Aorta (tissue), 5 donors: ENCODE measurements around the gene MKLN1. TPM values are rescaled to one million over a fixed set of nuclear protein-coding genes. Genes with fewer than 3 reads are reported as not detected.

ENCODE experiments used
- ATAC-seq: fragments of 200-7000 bp; cut with Tn5 transposase; one replicate; pipeline ENCODE4 v1.9.1; 2022; ENCODE audit warnings: moderate library complexity; ENCODE audit not compliant: low FRiP score
- DNase-seq, 2 donors: peaks; one replicate each; pipeline ENCODE4 v3.0.0-alpha.2; 2020
- H3K27ac ChIP-seq, 2 donors: one replicate each; pipeline ENCODE4 v1.5.1; 2013; ENCODE audit warnings: low read length in 2 of 2, mild to moderate bottlenecking in 2 of 2, moderate library complexity in 2 of 2, control low read depth in 1 of 2, inconsistent platforms in 1 of 2, low read depth in 1 of 2
- H3K27me3 ChIP-seq, 2 donors: one replicate each; pipeline ENCODE4 v1.6.1; 2013; ENCODE audit warnings: control low read depth in 1 of 2, low read length in 1 of 2, mild to moderate bottlenecking in 1 of 2, moderate library complexity in 1 of 2; ENCODE audit not compliant: insufficient read depth in 2 of 2, control insufficient read depth in 1 of 2
- H3K36me3 ChIP-seq, 2 donors: one replicate each; pipeline ENCODE4 v1.6.1; 2013; ENCODE audit warnings: control low read depth in 1 of 2, low read length in 1 of 2, mild to moderate bottlenecking in 1 of 2; ENCODE audit not compliant: insufficient read depth in 2 of 2, control insufficient read depth in 1 of 2
- H3K4me1 ChIP-seq, 2 donors: one replicate each; pipeline ENCODE4 v1.6.1; 2013; ENCODE audit warnings: low read length in 2 of 2, control low read depth in 1 of 2, mild to moderate bottlenecking in 1 of 2, moderate library complexity in 1 of 2; ENCODE audit not compliant: insufficient read depth in 2 of 2, control insufficient read depth in 1 of 2
- H3K4me3 ChIP-seq, 2 donors: one replicate each; pipeline ENCODE4 v1.5.1; 2013; ENCODE audit warnings: low read length in 2 of 2, control low read depth in 1 of 2, mild to moderate bottlenecking in 1 of 2
- H3K9me3 ChIP-seq: one replicate; pipeline ENCODE4 v1.6.1; 2013; ENCODE audit warnings: mild to moderate bottlenecking, low read length; ENCODE audit not compliant: control insufficient read depth
- WGBS, 2 donors: extraction: QIAGEN DNeasy Blood & Tissue Kit; methylation state at CpG; one replicate each; pipeline ENCODE4 v1.1.7; 2013; 5-methylcytosine and 5-hydroxymethylcytosine counted together
- intact Hi-C, 2 donors: fragments of 100-400 bp; cut with DNase I; formaldehyde crosslinking; loops; one replicate each; pipeline versions ENCODE4 v1.14.2 to v1.15.0; 2022
- polyA plus RNA-seq, 2 donors: library from polyadenylated mRNA; stranded (reverse); fragments of 200-250 nt; gene quantifications; one replicate each; pipeline ENCODE4 v1.2.3, GENCODE V29; 2013
- total RNA-seq, 2 donors: library from RNA; stranded (reverse); fragmentation: NEBNext Ultra II Directional; extraction: Animal tissue kit (Norgen Biotek cat#: 25700); gene quantifications; one replicate each; pipeline ENCODE4 v1.2.1, GENCODE V29; 2021
- donor health status: healthy with polysubstance abuse.
- donor health status: Bipolar disorder and iron deficiency.
- donor health status: DM: no; HTN: no; CAD: no.
- donor health status: DM: no; HTN: no; CAD: no.
- donor health status: DM: yes; HTN: yes; CAD: no.

MKLN1 gene
- total and polyA plus RNA-seq, 4 donors: 11.5 to 91.6 (median 45.2) TPM

GRCh38 chr7:131438969-131439368 is 111.3 kb downstream of the MKLN1 start:
- 69 to 71% methylated on average over 2 of the region's 2 CpGs for WGBS, 2 donors
- no peak for ATAC-seq
- H3K36me3 ChIP-seq: peaks cover 2 to 4% of the 10 kb centered on the region in 2 donors

GRCh38 chr7:131443496-131443895 is 115.8 kb downstream of the MKLN1 start:
- WGBS, 2 donors: 94% methylated on average over 5 of the region's 5 CpGs
- Histone ChIP-seq H3K9me3 (no peaks in the 10 kb centered on the region), H3K4me3 (no peak overlapping the region), H3K27ac (no peak overlapping the region), H3K27me3 (no peaks in the 10 kb centered on the region), H3K36me3 (no peaks in the 10 kb centered on the region), H3K4me1 (no peaks in the 10 kb centered on the region)
- no peak for ATAC-seq
- no peak for DNase-seq
- intact Hi-C loops: no loop called here

More at GRCh38 chr7:131438969-131439368, 111.3 kb downstream of the MKLN1 start:
- intact Hi-C loops: no loop called here
- H3K27me3 ChIP-seq: no peaks in the 10 kb centered on the region
- H3K4me3 ChIP-seq: no peak overlapping the region
- H3K27ac ChIP-seq: no peak overlapping the region
- no peaks in the 10 kb centered on the region for H3K4me1 ChIP-seq
- DNase-seq: no peak
- H3K9me3 ChIP-seq: no peaks in the 10 kb centered on the region

- H3K27ac ChIP-seq: no peak overlapping the region
- intact Hi-C loops: no loop called here
- DNase-seq: no peak
- no peak for ATAC-seq
- no peaks in the 10 kb centered on the region for H3K27me3 ChIP-seq
- no peak overlapping the region for H3K4me3 ChIP-seq
- H3K4me1 ChIP-seq: no peaks in the 10 kb centered on the region
- no peaks in the 10 kb centered on the region for H3K36me3 ChIP-seq
- 89 to 95% methylated on average over 1 of the region's 1 CpG for WGBS, 2 donors
- H3K9me3 ChIP-seq: no peaks in the 10 kb centered on the region
Measured at GRCh38 chr7:131444683-131445082, 117.0 kb downstream of the MKLN1 start.

GRCh38 chr7:131449373-131449902 is 121.8 kb downstream of the MKLN1 start:
- Histone ChIP-seq H3K36me3 (no peaks in the 10 kb centered on the region), H3K4me1 (no peaks in the 10 kb centered on the region), H3K9me3 (no peaks in the 10 kb centered on the region), H3K27me3 (no peaks in the 10 kb centered on the region), H3K27ac (no peak overlapping the region), H3K4me3 (no peak overlapping the region)
- ATAC-seq (no peak), DNase-seq (no peak)
- intact Hi-C loops: no loop called here
- 97 to 100% methylated on average over 2 of the region's 2 CpGs for WGBS, 2 donors

GRCh38 chr7:131454498-131454897 is 126.8 kb downstream of the MKLN1 start:
- no peaks in the 10 kb centered on the region for H3K9me3 ChIP-seq
- H3K4me3 ChIP-seq: no peak overlapping the region
- H3K27me3 ChIP-seq: no peaks in the 10 kb centered on the region
- no peak for DNase-seq
- peaks cover 0 to 4% of the 10 kb centered on the region in 2 donors for H3K4me1 ChIP-seq
- 67 to 73% methylated on average over 1 of the region's 1 CpG for WGBS, 2 donors
- intact Hi-C loops: no loop called here
- no peak for ATAC-seq
- H3K36me3 ChIP-seq: no peaks in the 10 kb centered on the region
- no peak overlapping the region for H3K27ac ChIP-seq

GRCh38 chr7:131455001-131455400 is 127.3 kb downstream of the MKLN1 start:
- Histone ChIP-seq H3K9me3 (no peaks in the 10 kb centered on the region), H3K4me1 (peaks cover 0 to 4% of the 10 kb centered on the region in 2 donors), H3K36me3 (no peaks in the 10 kb centered on the region), H3K4me3 (no peak overlapping the region), H3K27me3 (no peaks in the 10 kb centered on the region), H3K27ac (no peak overlapping the region)
- no peak for ATAC-seq
- DNase-seq: no peak
- WGBS, 2 donors: 48 to 55% methylated on average over 2 of the region's 2 CpGs
- intact Hi-C loops: no loop called here

GRCh38 chr7:131455546-131455945 is 127.9 kb downstream of the MKLN1 start:
- ATAC-seq (no peak), DNase-seq (no peak)
- no peaks in the 10 kb centered on the region for H3K27me3 ChIP-seq
- H3K4me3 ChIP-seq: no peak overlapping the region
- 87 to 89% methylated on average over 7 of the region's 7 CpGs for WGBS, 2 donors
- H3K36me3 ChIP-seq: no peaks in the 10 kb centered on the region
- no peak overlapping the region for H3K27ac ChIP-seq
- no peaks in the 10 kb centered on the region for H3K9me3 ChIP-seq
- intact Hi-C loops: no loop called here
- H3K4me1 ChIP-seq: peaks cover 0 to 4% of the 10 kb centered on the region in 2 donors

GRCh38 chr7:131456338-131456737 is 128.7 kb downstream of the MKLN1 start:
- no peak for DNase-seq
- Histone ChIP-seq H3K4me3 (no peak overlapping the region), H3K36me3 (no peaks in the 10 kb centered on the region), H3K27ac (no peak overlapping the region), H3K27me3 (no peaks in the 10 kb centered on the region), H3K4me1 (peaks cover 0 to 4% of the 10 kb centered on the region in 2 donors), H3K9me3 (no peaks in the 10 kb centered on the region)
- ATAC-seq: no peak
- 97 to 98% methylated on average over 3 of the region's 3 CpGs for WGBS, 2 donors
- intact Hi-C loops: no loop called here

- DNase-seq: no peak
- no peak overlapping the region for H3K4me3 ChIP-seq
- 97 to 100% methylated on average over 1 of the region's 1 CpG for WGBS, 2 donors
- H3K27me3 ChIP-seq: no peaks in the 10 kb centered on the region
- intact Hi-C loops: no loop called here
- peaks cover 0 to 4% of the 10 kb centered on the region in 2 donors for H3K4me1 ChIP-seq
- peaks cover 0 to 3% of the 10 kb centered on the region in 2 donors for H3K36me3 ChIP-seq
- no peak for ATAC-seq
- no peak overlapping the region for H3K27ac ChIP-seq
- no peaks in the 10 kb centered on the region for H3K9me3 ChIP-seq
Measured at GRCh38 chr7:131459256-131459655, 131.6 kb downstream of the MKLN1 start.
